HG03280 (cell line): ENCODE data around the gene CCNJ.
A peak's percentile ranks its signal among the peaks of the same experiment; 100 is the strongest.

ENCODE experiments used
- ATAC-seq: cut with Tn5 transposase; IDR thresholded peaks from one replicate; pipeline ENCODE4 v1.9.1; 2021; ENCODE audit warnings: mild to moderate bottlenecking, moderate library complexity; ENCODE audit not compliant: unreplicated experiment

Gene CCNJ

GRCh38 chr10:96053985-96054384, 10.6 kb downstream of the CCNJ start:
- ATAC-seq, result no peak

- ATAC-seq, result no peak
Observed at GRCh38 chr10:96056787-96057186, 13.4 kb downstream of the CCNJ start.

- no peak for ATAC-seq
Observed at GRCh38 chr10:96061232-96061631, 17.8 kb downstream of the CCNJ start.

GRCh38 chr10:96072674-96073073, 29.3 kb downstream of the CCNJ start:
- ATAC-seq, result no peak

- no peak for ATAC-seq
Observed at GRCh38 chr10:96073722-96074121, 30.3 kb downstream of the CCNJ start.

GRCh38 chr10:96074776-96075175, 31.4 kb downstream of the CCNJ start:
- no peak for ATAC-seq

- ATAC-seq, result no peak
Observed at GRCh38 chr10:96075977-96076376, 32.6 kb downstream of the CCNJ start.

- no peak for ATAC-seq
Observed at GRCh38 chr10:96077156-96077555, 33.8 kb downstream of the CCNJ start.

- ATAC-seq, result no peak
Observed at GRCh38 chr10:96082153-96082552, 38.8 kb downstream of the CCNJ start.

GRCh38 chr10:96082748-96083147, 39.4 kb downstream of the CCNJ start:
- no peak for ATAC-seq

GRCh38 chr10:96089116-96089515, 45.7 kb downstream of the CCNJ start:
- ATAC-seq, result no peak

- ATAC-seq, result peak; percentile 86
Observed at GRCh38 chr10:96089670-96090462, 46.5 kb downstream of the CCNJ start.

GRCh38 chr10:96090463-96090800, 47.0 kb downstream of the CCNJ start:
- ATAC-seq, result no peak

GRCh38 chr10:96092999-96093767, 49.8 kb downstream of the CCNJ start:
- no peak for ATAC-seq

GRCh38 chr10:96093948-96094347, 50.6 kb downstream of the CCNJ start:
- no peak for ATAC-seq

GRCh38 chr10:96096958-96097357, 53.6 kb downstream of the CCNJ start:
- ATAC-seq, result no peak

- no peak for ATAC-seq
Observed at GRCh38 chr10:96097865-96098264, 54.5 kb downstream of the CCNJ start.

- ATAC-seq, result no peak
Observed at GRCh38 chr10:96107623-96108038, 64.2 kb downstream of the CCNJ start.
